Esophagus squamous epithelium (tissue), 4 donors: ENCODE measurements around the gene RC3H2.

ENCODE experiments used
- CTCF ChIP-seq, 6 experiments: fragments of 450-650 bp in 4 of 6; fragments of 200-600 bp in 2 of 6; sonication (generic) in 2 of 6; IDR thresholded peaks; one replicate each; pipeline ENCODE4 v1.5.1; 2016 to 2019; ENCODE audit warnings: antibody characterized with exemption in 6 of 6, mild to moderate bottlenecking in 4 of 6, moderate library complexity in 4 of 6
- POLR2A ChIP-seq, 4 donors: fragments of 450-650 bp; IDR thresholded peaks; one replicate each; pipeline ENCODE4 v1.6.1; 2017; ENCODE audit warnings: antibody characterized with exemption in 4 of 4, mild to moderate bottlenecking in 4 of 4, moderate library complexity in 3 of 4

DNA sequence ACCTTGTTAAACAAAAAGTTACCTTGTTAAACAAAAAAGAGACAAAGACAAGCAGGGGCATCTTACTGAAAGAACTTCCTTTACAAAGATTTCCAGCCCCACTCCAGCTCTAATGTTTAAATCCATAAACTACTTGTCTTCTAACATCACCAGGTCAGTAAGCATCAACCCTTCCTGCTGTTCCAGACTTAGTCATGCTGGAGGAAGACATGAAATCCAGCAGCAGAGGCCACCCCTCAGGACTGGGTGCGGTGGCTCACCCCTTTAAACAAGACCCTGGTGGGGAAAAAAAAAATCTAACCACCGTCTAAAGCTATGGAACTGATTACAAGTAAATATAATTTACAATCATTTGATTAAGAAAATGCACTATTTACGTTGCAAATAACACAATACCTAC lies 85.8 kb downstream of the RC3H2 start:
- no peak for TF ChIP-seq CTCF (IDR thresholded peaks at IDR 0.05)
- TF ChIP-seq POLR2A (IDR thresholded peaks at IDR 0.05): no peak
